ENCODE data around the gene NUDT19. TPM values are rescaled to one million over a fixed set of nuclear protein-coding genes. Genes with fewer than 3 reads are reported as not detected.

Gene NUDT19
- total and polyA plus RNA-seq, 9 of the 15 experiments (the other 6 are each of a cell fraction or from before 2014, with no cell fraction given), result 9.6 to 38.6 (median 14.4) TPM

- TF ChIP-seq E2F8 (IDR thresholded peaks at IDR 0.05; ENCODE audit: low read depth, partially characterized antibody) (no peak), CHD4 (IDR thresholded peaks at IDR 0.05; ENCODE audit: insufficient read depth, insufficient replicate concordance, low read depth, low read length, poor library complexity, severe bottlenecking) (no peak), SLC30A9 (CRISPR knock-in tag; IDR thresholded peaks at IDR 0.05) (no peak), TEAD2 (tag; IDR thresholded peaks at IDR 0.05) (no peak), PHB2 (IDR thresholded peaks at IDR 0.05; ENCODE audit: low read depth) (no peak), MEF2A (IDR thresholded peaks at IDR 0.05; ENCODE audit: control insufficient read depth, low read depth, low read length) (no peak), CC2D1A (IDR thresholded peaks at IDR 0.05) (no peak), ZNF232 (CRISPR knock-in tag; IDR thresholded peaks at IDR 0.05) (no peak), NUFIP1 (IDR thresholded peaks at IDR 0.05; ENCODE audit: partially characterized antibody) (no peak), KAT7 (CRISPR knock-in tag; IDR thresholded peaks at IDR 0.05; ENCODE audit: borderline replicate concordance) (0 out of 2 replicates have a peak, but pooled peaks have one; percentile 51), YBX1 (IDR thresholded peaks at IDR 0.05) (no peak), IRF9 (tag; IDR thresholded peaks at IDR 0.05) (no peak), THAP7 (CRISPR knock-in tag; IDR thresholded peaks at IDR 0.05) (peak; percentile 40; the same call in 1 of the 2 replicates), ZNF639 (CRISPR knock-in tag; conservative IDR thresholded peaks at IDR 0.05 in 1 of 2, IDR thresholded peaks at IDR 0.05 in 1 of 2) (peak; percentile 7 to 40; a peak in 1 of 4 replicates), SMARCC2 (IDR thresholded peaks at IDR 0.05; ENCODE audit: low read depth) (no peak), CCNT2 (IDR thresholded peaks at IDR 0.05; ENCODE audit: borderline replicate concordance, extremely low read depth, insufficient read length, low read depth, low read length) (peak; percentile 58), GTF2F1 (IDR thresholded peaks at IDR 0.05; ENCODE audit: low read depth, low read length) (no peak), PTRF (tag; IDR thresholded peaks at IDR 0.05) (no peak), GTF2B (IDR thresholded peaks at IDR 0.05; ENCODE audit: extremely low read depth, insufficient read length) (no peak), HES1 (IDR thresholded peaks at IDR 0.05; ENCODE audit: low read depth) (no peak)
Measured at GRCh38 chr19:32691952-32692726, 518 bp downstream of the NUDT19 start (continued).

All from K562 (cell line).